Stimulated activated CD8-positive, alpha-beta memory T cell treated with anti-CD3 and anti-CD28 coated beads, Interleukin-7, amount 100 ng/mL, for 24 hours (primary cell): Measurements from ENCODE around the gene ENPP7.

ENCODE experiments used
- DNase-seq: peaks from one replicate; pipeline ENCODE4 v3.0.0-alpha.2; 2020; ENCODE audit warnings: low read depth

ENPP7 gene

GRCh38 chr17:79791735-79792161 lies 61.0 kb downstream of the ENPP7 start:
- no peak for DNase-seq
